NB4 (cell line): ENCODE data around the gene HOXC5.

Experiments used
- CTCF ChIP-seq: IDR thresholded peaks from one replicate; pipeline ENCODE4 v1.5.1; 2012; ENCODE audit warnings: low read depth, low read length
- MAX ChIP-seq: IDR thresholded peaks from 2 replicates; pipeline ENCODE4 v1.6.1; 2011; ENCODE audit warnings: low read depth, low read length
- MYC ChIP-seq: IDR thresholded peaks from 2 replicates; pipeline ENCODE4 v1.6.1; 2011; ENCODE audit warnings: low read depth, low read length
- POLR2A ChIP-seq: IDR thresholded peaks from 2 replicates; pipeline ENCODE4 v1.6.1; 2011; ENCODE audit warnings: mild to moderate bottlenecking; ENCODE audit not compliant: insufficient read length; ENCODE audit errors: extremely low read depth

- TF ChIP-seq POLR2A (no peak), CTCF (no peak), MYC (no peak), MAX (no peak)
Measured at GRCh38 chr12:54004841-54005530, 27.9 kb upstream of the HOXC5 start.
